GM12878 (cell line): ENCODE data around the gene NHEJ1. TPM values are rescaled to one million over a fixed set of nuclear protein-coding genes. Genes with fewer than 3 reads are reported as not detected.

Experiments
- ATAC-seq: fragments of 200-7000 bp; cut with Tn5 transposase; 3 replicates; pipeline ENCODE4 v1.9.1; 2020; ENCODE audit warnings: mild to moderate bottlenecking, moderate library complexity
- BruUV-seq: library from RNA; stranded (reverse); fragments of 400-500 nt; replicated peaks from 2 replicates; lab custom pipeline; 2021; lab: Mats Ljungman, UMichigan
- CTCF ChIA-PET: fragments of 300-600 bp; sonication (Branson Sonifier 250); formaldehyde crosslinking; extraction: SDS; loops from one replicate; lab custom pipeline; 2021; ENCODE audit warnings: inconsistent platforms; lab: Yijun Ruan, JAX
- POLR2A ChIA-PET: fragments of 350-600 bp; formaldehyde crosslinking; extraction: SDS; loops from one replicate; lab custom pipeline; 2021; ENCODE audit warnings: inconsistent platforms; lab: Charles Lee
- RAD21 ChIA-PET: fragments of 300-600 bp; sonication (Branson Sonifier 250); formaldehyde crosslinking; loops from one replicate; lab custom pipeline; 2023; ENCODE audit warnings: antibody characterized with exemption; ENCODE audit not compliant: unreplicated experiment; lab: Charles Lee
- SMC1A ChIA-PET: fragments of 300-600 bp; sonication (Branson Sonifier 250); formaldehyde crosslinking; loops from one replicate; lab custom pipeline; 2023; ENCODE audit not compliant: unreplicated experiment, uncharacterized antibody; lab: Charles Lee
- DNase-seq: peaks from one replicate; pipeline ENCODE4 v3.0.0-alpha.2; 2011; ENCODE audit warnings: low read depth, low spot score
- FAIRE-seq: peaks from 3 replicates; lab custom pipeline; 2011; peaks lifted over from hg19 to GRCh38; lab: Jason Lieb, UNC
- H2AFZ ChIP-seq: 2 replicates; pipeline ENCODE4 v1.6.0; 2011; ENCODE audit warnings: low read depth, low read length, control low read depth; ENCODE audit not compliant: control insufficient read depth
- H3K27ac ChIP-seq: 2 replicates; pipeline ENCODE4 v1.5.1; 2011; ENCODE audit warnings: control low read depth; ENCODE audit not compliant: control insufficient read depth, insufficient read depth
- H3K27me3 ChIP-seq, 2 experiments: replicated peaks in 1 of 2; 2 replicates each; pipeline versions ENCODE4 v1.6.0 to v1.6.1; 2011; ENCODE audit warnings: low read length in 1 of 2; ENCODE audit not compliant: control insufficient read depth in 2 of 2, insufficient read depth in 2 of 2
- H3K36me3 ChIP-seq, 2 experiments: 2 replicates each; pipeline ENCODE4 v1.5.1; 2011; ENCODE audit warnings: low read length in 1 of 2; ENCODE audit not compliant: control insufficient read depth in 2 of 2, insufficient read depth in 2 of 2
- H3K4me1 ChIP-seq: 2 replicates; pipeline ENCODE4 v1.6.1; 2011; ENCODE audit warnings: mild to moderate bottlenecking, low read length, moderate library complexity, mixed read lengths; ENCODE audit not compliant: control insufficient read depth, insufficient read depth
- H3K4me2 ChIP-seq: 2 replicates; pipeline ENCODE4 v1.6.0; 2011; ENCODE audit warnings: control low read depth; ENCODE audit not compliant: control insufficient read depth, insufficient read depth
- H3K4me3 ChIP-seq: fragments of 200-600 bp; sonication (generic); 2 replicates; pipeline ENCODE4 v1.5.1; 2016
- H3K79me2 ChIP-seq: 2 replicates; pipeline ENCODE4 v1.6.0; 2011; ENCODE audit warnings: low read length; ENCODE audit not compliant: control insufficient read depth, insufficient read depth
- H3K9ac ChIP-seq: 2 replicates; pipeline ENCODE4 v1.8.0; 2011; ENCODE audit warnings: low read length, control low read depth, mixed read lengths; ENCODE audit not compliant: control insufficient read depth, insufficient read depth
- H3K9me3 ChIP-seq: replicated peaks from 3 replicates; pipeline ENCODE4 v1.5.1; 2011; ENCODE audit warnings: mild to moderate bottlenecking, low read length; ENCODE audit not compliant: control insufficient read depth, insufficient read depth
- H4K20me1 ChIP-seq: 2 replicates; pipeline ENCODE4 v1.6.0; 2011; ENCODE audit not compliant: control insufficient read depth, insufficient read depth
- CHD4 ChIP-seq: fragments of 200-600 bp; sonication (generic); IDR thresholded peaks from 2 replicates; pipeline ENCODE4 v1.6.1; 2016; ENCODE audit warnings: mild to moderate bottlenecking
- CREB1 ChIP-seq: IDR thresholded peaks from 2 replicates; pipeline ENCODE4 v1.6.1; 2012; ENCODE audit warnings: low read depth, mild to moderate bottlenecking, inconsistent platforms
- DPF2 ChIP-seq: fragments of 450-650 bp; IDR thresholded peaks from 2 replicates; pipeline ENCODE4 v1.6.1; 2017; ENCODE audit warnings: mild to moderate bottlenecking
- EGR1 ChIP-seq, 2 experiments: IDR thresholded peaks; 1 replicate in 1 of 2; 2 replicates in 1 of 2; pipeline ENCODE4 v1.6.1; 2011 to 2012; ENCODE audit warnings: low read depth in 2 of 2, low read length in 2 of 2, borderline replicate concordance in 1 of 2, mild to moderate bottlenecking in 1 of 2, moderate library complexity in 1 of 2
- ETV6 ChIP-seq, 2 experiments: fragments of 450-650 bp in 1 of 2; IDR thresholded peaks in 1 of 2; conservative IDR thresholded peaks in 1 of 2; 2 replicates each; pipeline ENCODE4 v1.6.1; 2014; ENCODE audit warnings: antibody characterized with exemption in 1 of 2, borderline replicate concordance in 1 of 2, low read depth in 1 of 2, mild to moderate bottlenecking in 1 of 2, moderate library complexity in 1 of 2
- FOXK2 ChIP-seq: fragments of 450-650 bp; IDR thresholded peaks from 2 replicates; pipeline ENCODE4 v1.6.1; 2017; ENCODE audit warnings: mild to moderate bottlenecking, moderate library complexity
- HDGF ChIP-seq: fragments of 450-650 bp; IDR thresholded peaks from 2 replicates; pipeline ENCODE4 v1.6.1; 2016; ENCODE audit warnings: antibody characterized with exemption
- KDM1A ChIP-seq: fragments of 200-600 bp; sonication (generic); IDR thresholded peaks from 2 replicates; pipeline ENCODE4 v1.6.1; 2016; ENCODE audit warnings: borderline replicate concordance
- NFYA ChIP-seq: IDR thresholded peaks from 2 replicates; pipeline ENCODE4 v1.6.1; 2011; ENCODE audit warnings: low read depth, mild to moderate bottlenecking, low read length, improper control_type of control experiment, borderline replicate concordance
- POU2F2 ChIP-seq: IDR thresholded peaks from 3 replicates; pipeline ENCODE4 v1.6.1; 2011; ENCODE audit warnings: low read depth, mild to moderate bottlenecking, low read length, borderline replicate concordance
- RBBP5 ChIP-seq: fragments of 200-600 bp; sonication (generic); conservative IDR thresholded peaks from 2 replicates; pipeline ENCODE4 v1.6.1; 2016
- SRF ChIP-seq, 2 experiments: IDR thresholded peaks; 2 replicates each; pipeline ENCODE4 v1.6.1; 2011; ENCODE audit warnings: low read depth in 2 of 2, low read length in 2 of 2, mild to moderate bottlenecking in 1 of 2, moderate library complexity in 1 of 2
- TARDBP ChIP-seq: IDR thresholded peaks from 2 replicates; pipeline ENCODE4 v1.6.1; 2016; ENCODE audit warnings: borderline replicate concordance
- TCF12 ChIP-seq: IDR thresholded peaks from 2 replicates; pipeline ENCODE4 v1.6.1; 2011; ENCODE audit warnings: low read depth, mild to moderate bottlenecking, low read length
- TCF3 ChIP-seq: IDR thresholded peaks from 2 replicates; pipeline ENCODE4 v1.6.1; 2012; ENCODE audit warnings: low read depth, mild to moderate bottlenecking, low read length, borderline replicate concordance; ENCODE audit not compliant: insufficient read depth
- WRNIP1 ChIP-seq: IDR thresholded peaks from 2 replicates; pipeline ENCODE4 v1.6.1; 2011; ENCODE audit warnings: low read depth, low read length, improper control_type of control experiment, borderline replicate concordance
- ZBED1 ChIP-seq: IDR thresholded peaks from 2 replicates; pipeline ENCODE4 v1.6.1; 2016; ENCODE audit warnings: borderline replicate concordance
- ZNF207 ChIP-seq: fragments of 450-650 bp; IDR thresholded peaks from 2 replicates; pipeline ENCODE4 v1.6.1; 2014; ENCODE audit warnings: antibody characterized with exemption, mild to moderate bottlenecking, borderline replicate concordance
- ZZZ3 ChIP-seq: IDR thresholded peaks from 2 replicates; pipeline ENCODE4 v1.6.1; 2011; ENCODE audit warnings: low read depth; ENCODE audit not compliant: control insufficient read depth, insufficient read length
- WGBS: methylation state at CpG from one replicate; pipeline ENCODE4 v1.1.6; 2016; ENCODE audit warnings: low lambda C conversion rate; ENCODE audit not compliant: insufficient replicate concordance, insufficient coverage; ENCODE audit errors: missing lambda C conversion rate; 5-methylcytosine and 5-hydroxymethylcytosine counted together
- in situ Hi-C: fragments of 300-500 bp; cut with MboI; formaldehyde crosslinking; loops from 9 replicates; pipeline ENCODE4 v1.14.3; 2018; ENCODE audit warnings: mixed read lengths
- intact Hi-C: fragments of 100-400 bp; cut with micrococcal nuclease; formaldehyde crosslinking; loops from one replicate; pipeline ENCODE4 v1.14.2; 2022; ENCODE audit not compliant: unreplicated experiment
- polyA plus RNA-seq, 11 experiments: library from polyadenylated mRNA; depleted of rRNA in 4 of 11; unstranded in 6 of 11; stranded (reverse) in 5 of 11; fragments of >200 nt; fragmentation: Nextera tagmentation in 4 of 11; fragmentation: Illumina TruSeq in 1 of 11; extraction: Ambion mirVana in 4 of 11; extraction: Trizol in 1 of 11; gene quantifications; 1 replicate in 1 of 11; 2 replicates in 10 of 11; pipeline versions ENCODE4 v1.2.1 to v1.2.3, GENCODE V29; 2011 to 2016; ENCODE audit warnings: inconsistent platforms in 2 of 11, missing spikeins in 2 of 11, low read depth in 1 of 11
- total RNA-seq, 4 experiments: library from RNA; depleted of rRNA in 3 of 4; stranded (reverse); fragments of >200 nt in 3 of 4; fragmentation: Illumina TruSeq in 1 of 4; extraction: Trizol in 1 of 4; gene quantifications; 2 replicates each; pipeline versions ENCODE4 v1.2.1 to v1.2.3, GENCODE V29; 2013 to 2021

The NHEJ1 gene
- total and polyA plus RNA-seq, 10 of the 15 experiments (the other 5 are each of a cell fraction or from before 2014, with no cell fraction given): 11.8 to 20.2 (median 17.0) TPM

DNA sequence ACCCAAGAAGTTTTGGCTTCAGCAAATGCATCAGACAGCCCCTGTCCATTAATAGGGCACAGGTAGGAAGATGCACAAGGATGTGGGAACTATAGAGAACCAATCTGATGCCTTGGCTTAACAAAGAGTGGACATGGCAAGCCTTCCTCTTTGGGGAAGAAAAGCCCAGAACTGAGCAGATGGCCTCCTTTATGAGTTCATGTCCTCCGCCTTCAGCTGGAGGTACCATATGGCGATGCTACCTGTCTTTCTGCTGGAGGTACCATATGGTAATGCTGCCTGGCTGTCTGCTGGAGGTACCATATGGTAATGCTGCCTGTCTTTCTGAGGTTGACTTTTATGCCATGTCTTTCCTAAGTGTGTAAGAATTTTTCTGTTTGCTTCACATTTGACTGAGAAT lies 23.5 kb upstream of the NHEJ1 start:
- ChIA-PET CTCF (interaction anchor here (0.6 to 1.2 kb wide), 4 partner anchors 11 to 182 kb away, joined by 3 to 4 read pairs (median 3); partner anchors contain the start of gene DNAJB2), POLR2A (interaction anchor here (0.6 kb wide), 2 partner anchors 21 to 119 kb away, joined by 3 to 4 read pairs; no protein-coding TSS in a partner anchor), SMC1A (interaction anchor here (0.6 kb wide), 1 partner anchor 207 kb away, joined by 3 read pairs; no protein-coding TSS in a partner anchor), RAD21 (no interaction called here)
- Histone ChIP-seq H3K4me1 (peaks cover 7% of the 10 kb centered on the region), H3K27ac (no peak overlapping the region), H3K9ac (no peak overlapping the region), H3K27me3 (no peaks in the 10 kb centered on the region), H3K9me3 (no peaks in the 10 kb centered on the region), H3K79me2 (peaks cover 7% of the 10 kb centered on the region), H4K20me1 (no peaks in the 10 kb centered on the region), H3K36me3 (peaks cover 6 to 10% of the 10 kb centered on the region in 2 experiments; a peak in 3 of 4 replicates), H3K4me3 (no peak overlapping the region), H2AFZ (no peak overlapping the region), H3K4me2 (no peak overlapping the region)
- FAIRE-seq (no peak), ATAC-seq (no peak), DNase-seq (no peak)
- no peak for TF ChIP-seq TCF3
- no peak for TF ChIP-seq ZZZ3
- no peak for TF ChIP-seq TARDBP
- 100% methylated on average over 2 of the region's 2 CpGs for WGBS
- intact Hi-C loops: no loop called here
- no TSS peak for BruUV-seq
- in situ Hi-C loops: no loop called here

DNA sequence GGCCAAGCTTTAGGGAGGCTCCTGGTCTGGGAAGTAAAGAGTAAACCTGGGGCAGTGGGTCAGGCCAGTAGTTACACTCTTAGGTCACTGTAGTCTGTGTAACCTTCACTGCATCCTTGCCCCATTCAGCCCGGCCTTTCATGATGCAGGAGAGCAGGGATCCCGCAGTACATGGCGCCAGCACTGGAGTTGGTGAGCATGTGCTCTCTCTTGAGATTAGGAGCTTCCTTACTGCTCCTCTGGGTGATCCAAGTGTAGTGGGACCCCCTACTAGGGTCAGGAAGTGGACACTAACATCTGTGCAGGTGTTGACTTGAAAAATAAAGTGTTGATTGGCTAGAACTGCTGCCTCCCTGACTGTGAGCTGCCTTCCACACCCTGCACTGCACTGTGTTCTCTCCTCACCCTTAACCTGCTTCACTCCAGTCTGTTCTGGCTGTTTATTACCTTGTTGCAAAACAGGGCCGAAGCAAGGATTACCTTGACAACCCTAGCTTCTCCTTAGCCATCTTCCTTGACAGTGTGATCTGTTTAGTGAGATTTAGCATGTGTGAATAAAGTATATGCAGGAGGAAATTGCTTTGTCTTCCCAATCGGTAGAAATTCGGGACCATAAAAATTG lies 22.6 kb upstream of the NHEJ1 start:
- 98% methylated on average over 6 of the region's 6 CpGs for WGBS
- in situ Hi-C loops (no loop called here), intact Hi-C loops (no loop called here)
- H2AFZ ChIP-seq: no peak overlapping the region
- DNase-seq (no peak), ATAC-seq (no peak), FAIRE-seq (no peak)
- no TSS peak for BruUV-seq
- ChIA-PET SMC1A (no interaction called here), RAD21 (interaction anchor here (1.1 kb wide), 1 partner anchor 24 kb away, joined by 3 read pairs; no protein-coding TSS in a partner anchor), CTCF (interaction anchor here (0.6 to 1.2 kb wide), 3 partner anchors 11 to 112 kb away, joined by 3 read pairs; partner anchors contain the start of gene DNAJB2), POLR2A (interaction anchor here (0.5 kb wide), 1 partner anchor 28 kb away, joined by 3 read pairs; no protein-coding TSS in a partner anchor)
- H3K4me2 ChIP-seq: no peak overlapping the region
- no peaks in the 10 kb centered on the region for H3K27me3 ChIP-seq
- no peak overlapping the region for H3K9ac ChIP-seq
- H3K27ac ChIP-seq: no peak overlapping the region
- no peaks in the 10 kb centered on the region for H3K9me3 ChIP-seq
- H3K4me3 ChIP-seq: no peak overlapping the region
- peaks cover 13% of the 10 kb centered on the region for H3K79me2 ChIP-seq
- H3K36me3 ChIP-seq: peaks cover 6 to 10% of the 10 kb centered on the region in 2 experiments; a peak in 3 of 4 replicates
- peaks cover 10% of the 10 kb centered on the region for H3K4me1 ChIP-seq
- H4K20me1 ChIP-seq: no peaks in the 10 kb centered on the region
- no peak for TF ChIP-seq DPF2
- no peak for TF ChIP-seq RBBP5
- TF ChIP-seq FOXK2: no peak
- TF ChIP-seq POU2F2: no peak
- no peak for TF ChIP-seq SRF (IDR thresholded peaks at IDR 0.05; ENCODE audit: low read depth in 2 of 2, low read length in 2 of 2)
- no peak for TF ChIP-seq WRNIP1
- TF ChIP-seq ETV6 (conservative IDR thresholded peaks at IDR 0.05 in 1 of 2, IDR thresholded peaks at IDR 0.05 in 1 of 2; ENCODE audit: borderline replicate concordance in 1 of 2, low read depth in 1 of 2): no peak
- TF ChIP-seq CREB1: no peak
- no peak for TF ChIP-seq EGR1 (IDR thresholded peaks at IDR 0.05; ENCODE audit: borderline replicate concordance in 1 of 2, low read depth in 2 of 2, low read length in 2 of 2)
- TF ChIP-seq ZNF207: no peak
- no peak for TF ChIP-seq KDM1A
- TF ChIP-seq HDGF: no peak
- no peak for TF ChIP-seq ZBED1
- TF ChIP-seq CHD4: no peak
- TF ChIP-seq TCF12: no peak
- no peak for TF ChIP-seq NFYA
